GM19467 (cell line): ENCODE results near the gene LITAFD.

Experiments used
- ATAC-seq: cut with Tn5 transposase; IDR thresholded peaks from one replicate; pipeline ENCODE4 v1.9.1; 2021; ENCODE audit warnings: mild to moderate bottlenecking, moderate library complexity; ENCODE audit not compliant: unreplicated experiment

The LITAFD gene

GRCh38 chr16:8890549-8890921 is 8.4 kb downstream of the LITAFD start:
- no peak for ATAC-seq

GRCh38 chr16:8892101-8892575 is 10.0 kb downstream of the LITAFD start:
- peak; percentile 9 for ATAC-seq

GRCh38 chr16:8893426-8893825 is 11.3 kb downstream of the LITAFD start:
- no peak for ATAC-seq

GRCh38 chr16:8893976-8894690 is 12.0 kb downstream of the LITAFD start:
- ATAC-seq, result no peak

- ATAC-seq, result no peak
Observed at GRCh38 chr16:8894736-8895334, 12.7 kb downstream of the LITAFD start.

GRCh38 chr16:8898660-8899318 is 16.6 kb downstream of the LITAFD start:
- no peak for ATAC-seq

- no peak for ATAC-seq
Observed at GRCh38 chr16:8899709-8900317, 17.7 kb downstream of the LITAFD start.

- ATAC-seq, result no peak
Observed at GRCh38 chr16:8900343-8900742, 18.2 kb downstream of the LITAFD start.

GRCh38 chr16:8901320-8901861 is 19.2 kb downstream of the LITAFD start:
- ATAC-seq, result no peak

- ATAC-seq, result no peak
Observed at GRCh38 chr16:8903004-8903403, 20.9 kb downstream of the LITAFD start.

GRCh38 chr16:8904018-8904430 is 21.9 kb downstream of the LITAFD start:
- no peak for ATAC-seq

- no peak for ATAC-seq
Observed at GRCh38 chr16:8905168-8905762, 23.1 kb downstream of the LITAFD start.

GRCh38 chr16:8905795-8906591 is 23.8 kb downstream of the LITAFD start:
- ATAC-seq, result no peak

GRCh38 chr16:8907096-8907495 is 24.9 kb downstream of the LITAFD start:
- no peak for ATAC-seq

GRCh38 chr16:8908810-8909468 is 26.8 kb downstream of the LITAFD start:
- no peak for ATAC-seq

GRCh38 chr16:8910811-8911210 is 28.7 kb downstream of the LITAFD start:
- no peak for ATAC-seq

- ATAC-seq, result no peak
Observed at GRCh38 chr16:8912793-8913192, 30.6 kb downstream of the LITAFD start.

- ATAC-seq, result no peak
Observed at GRCh38 chr16:8914098-8914497, 31.9 kb downstream of the LITAFD start.

- no peak for ATAC-seq
Observed at GRCh38 chr16:8915722-8916301, 33.7 kb downstream of the LITAFD start.
